Amygdala (tissue), 56 donors: ENCODE results near the gene CAMSAP2.

ENCODE experiments used
- DNase-seq, 56 donors: peaks; one replicate each; lab custom pipeline; 2025; lab: John Stamatoyannopoulos, UW

The CAMSAP2 gene

DNA sequence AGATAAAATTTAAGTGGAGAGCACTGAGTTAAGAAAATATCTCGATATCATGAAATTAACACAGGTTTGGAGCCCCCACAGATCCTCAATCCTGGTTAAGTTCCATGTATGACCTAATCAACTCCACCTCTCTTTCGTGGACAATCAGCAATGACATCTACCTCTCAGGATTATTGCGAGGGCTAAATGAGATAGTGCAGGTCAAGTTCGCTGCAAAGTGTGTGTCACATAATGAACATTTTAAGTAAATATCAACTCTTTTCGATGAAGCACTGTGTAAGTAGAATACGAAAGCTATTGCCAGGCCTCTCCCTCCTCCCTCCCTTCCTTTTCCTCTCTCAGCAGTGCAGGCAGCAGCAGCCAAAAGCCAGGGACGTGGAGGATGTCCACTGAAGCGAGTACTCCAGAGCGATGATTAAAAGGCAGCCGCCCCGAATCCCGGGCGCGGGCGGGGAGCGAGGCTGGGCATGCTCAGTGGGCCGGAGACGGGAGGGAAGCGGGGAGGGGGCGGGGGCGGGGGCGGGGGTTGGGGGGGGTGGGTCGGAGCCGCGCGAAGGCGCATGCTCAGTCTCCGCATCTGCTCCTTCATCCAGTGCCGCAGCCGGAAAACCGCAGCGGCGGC lies at the start of gene CAMSAP2:
TSS of gene CAMSAP2 (plus strand) at position 567 of the 622 bp plus-strand sequence. CDS start 935 bp downstream, outside the sequence.
- peak in 55 of 56 donors; percentile 53 to 98 (median 84) for DNase-seq

DNA sequence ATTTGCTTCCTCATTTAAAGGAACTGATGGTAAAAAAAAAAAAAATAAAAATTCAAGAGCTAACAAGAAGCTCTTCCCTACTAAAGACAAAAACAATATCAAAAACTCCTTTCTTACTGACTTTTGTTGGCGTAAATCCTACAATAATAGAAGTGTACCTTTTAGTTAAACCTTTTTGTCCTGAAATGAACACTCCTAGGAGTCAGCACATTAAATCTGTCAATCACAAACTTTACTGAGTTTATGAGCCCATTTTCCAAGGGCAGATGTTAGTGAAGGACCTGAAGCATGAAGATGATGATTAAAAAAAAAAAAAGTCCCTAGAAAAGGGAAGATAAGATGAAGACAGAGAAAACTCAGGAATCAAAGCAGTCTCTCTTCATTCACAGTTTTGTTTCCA lies 46.4 kb upstream of the CAMSAP2 start:
- no peak for DNase-seq

GRCh38 chr1:200693327-200693726 lies 45.4 kb upstream of the CAMSAP2 start:
- no peak for DNase-seq

DNA sequence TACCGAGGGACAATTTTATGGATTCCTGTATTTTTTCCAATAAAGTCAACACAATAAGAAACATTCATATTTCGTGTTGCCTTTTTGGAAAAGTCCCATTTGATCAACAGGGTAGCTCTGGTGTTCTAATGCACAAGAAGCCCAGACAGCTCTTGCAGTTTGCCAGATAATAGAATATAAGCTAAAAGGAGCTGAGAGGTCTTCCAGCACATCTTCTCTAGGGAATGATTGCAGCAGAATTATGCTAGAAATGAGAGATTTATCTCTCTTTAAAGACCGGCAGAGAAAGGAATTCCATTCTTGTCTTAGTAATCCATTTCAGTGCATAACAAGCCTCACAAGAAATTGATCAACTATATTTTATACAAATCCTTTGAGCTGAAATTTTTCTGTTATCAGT lies 44.0 kb upstream of the CAMSAP2 start:
- DNase-seq, result no peak

GRCh38 chr1:200699871-200700270 lies 38.8 kb upstream of the CAMSAP2 start:
- DNase-seq, result no peak

- no peak for DNase-seq
Observed at GRCh38 chr1:200704986-200705500, 33.6 kb upstream of the CAMSAP2 start.

DNA sequence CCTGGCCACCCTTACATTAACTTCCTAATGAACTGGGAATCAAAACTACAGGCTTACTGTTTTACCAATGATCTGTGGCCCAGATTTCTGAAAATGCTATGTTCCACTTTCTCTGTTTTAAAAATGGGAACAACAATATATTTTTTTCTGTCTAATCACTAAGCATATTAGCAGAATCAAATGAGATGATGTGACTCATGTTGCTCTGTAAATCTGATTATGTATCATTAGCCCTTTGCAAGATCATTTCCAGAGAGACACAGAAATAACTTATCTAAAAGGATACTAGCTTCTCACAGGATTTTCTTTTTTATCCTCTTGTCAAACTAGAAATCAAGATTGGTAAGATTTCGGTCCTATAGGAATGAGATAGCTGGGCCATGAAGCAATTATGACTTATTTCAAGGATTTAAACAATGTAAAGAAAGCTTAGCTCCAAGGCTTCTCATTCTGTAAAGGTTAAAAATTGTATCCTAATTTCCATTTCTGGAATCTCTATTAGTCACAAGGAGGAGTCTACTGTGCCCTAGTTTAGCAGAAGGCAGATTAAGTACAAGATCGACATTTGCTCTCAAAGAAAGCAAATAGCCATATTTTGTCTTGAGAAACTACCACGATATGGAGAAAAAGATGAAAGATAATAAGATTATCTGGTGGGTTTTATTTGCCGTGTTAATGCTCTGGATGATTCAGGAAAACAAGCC lies 32.4 kb upstream of the CAMSAP2 start:
- no peak for DNase-seq

DNA sequence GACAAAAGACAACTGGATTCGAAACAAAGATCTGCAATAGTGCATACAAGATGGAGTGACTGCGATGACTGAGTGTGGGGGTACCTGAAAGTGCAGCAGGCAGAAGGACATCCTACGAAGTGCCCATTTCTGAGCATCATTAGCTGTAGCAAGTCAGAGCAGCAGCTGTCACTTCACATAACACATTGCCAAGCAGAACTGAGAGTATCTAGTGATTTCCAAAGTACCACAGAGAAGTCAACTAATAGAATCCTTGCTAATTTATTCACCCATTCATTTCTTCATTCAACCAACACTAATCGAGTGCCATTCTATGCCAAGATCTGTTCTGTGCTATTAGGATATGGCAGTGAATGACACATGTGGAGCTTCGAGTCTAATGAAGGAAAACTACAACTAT lies 31.6 kb upstream of the CAMSAP2 start:
- DNase-seq, result no peak

GRCh38 chr1:200708161-200708560 lies 30.5 kb upstream of the CAMSAP2 start:
- no peak for DNase-seq

DNA sequence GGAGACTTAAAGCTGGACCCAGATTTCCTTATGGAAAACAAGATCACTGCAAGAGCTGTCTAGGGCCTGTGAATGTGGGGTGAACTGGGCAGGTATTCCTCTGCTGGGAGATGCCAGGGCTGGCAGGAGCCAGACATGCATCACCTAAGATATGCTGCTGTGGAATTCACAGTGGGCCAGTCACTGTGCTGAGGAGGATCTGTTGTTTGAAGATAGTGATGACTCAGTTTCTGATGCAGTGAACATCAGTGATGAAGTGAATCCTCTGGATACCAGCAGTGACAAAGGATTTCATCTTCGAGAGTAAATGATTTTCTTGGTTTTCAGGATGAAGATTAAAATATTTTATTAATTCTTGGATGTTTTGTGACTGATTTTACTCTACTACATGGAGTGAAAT lies 29.9 kb upstream of the CAMSAP2 start:
- DNase-seq, result no peak

GRCh38 chr1:200710166-200710565 lies 28.5 kb upstream of the CAMSAP2 start:
- DNase-seq, result no peak

GRCh38 chr1:200714504-200715187 lies 24.0 kb upstream of the CAMSAP2 start:
- DNase-seq, result no peak

DNA sequence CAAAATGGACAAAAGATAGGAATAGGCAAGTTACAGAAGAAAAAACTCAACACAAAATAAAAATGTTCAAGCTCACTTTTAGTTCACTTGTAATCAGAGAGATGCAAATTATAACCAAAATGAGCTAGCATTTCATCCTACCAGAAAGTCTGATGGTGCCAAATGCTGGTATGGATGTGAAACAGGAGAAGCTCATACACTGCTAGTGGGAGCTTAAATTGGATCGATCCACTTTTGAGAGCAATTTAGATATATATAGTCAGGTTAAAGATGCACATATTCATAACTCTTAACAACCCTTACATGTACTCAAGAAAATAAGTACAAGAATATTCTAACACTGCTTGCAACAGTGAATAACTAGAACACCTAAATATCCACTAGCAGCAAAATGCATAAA lies 18.5 kb upstream of the CAMSAP2 start:
- DNase-seq, result no peak

DNA sequence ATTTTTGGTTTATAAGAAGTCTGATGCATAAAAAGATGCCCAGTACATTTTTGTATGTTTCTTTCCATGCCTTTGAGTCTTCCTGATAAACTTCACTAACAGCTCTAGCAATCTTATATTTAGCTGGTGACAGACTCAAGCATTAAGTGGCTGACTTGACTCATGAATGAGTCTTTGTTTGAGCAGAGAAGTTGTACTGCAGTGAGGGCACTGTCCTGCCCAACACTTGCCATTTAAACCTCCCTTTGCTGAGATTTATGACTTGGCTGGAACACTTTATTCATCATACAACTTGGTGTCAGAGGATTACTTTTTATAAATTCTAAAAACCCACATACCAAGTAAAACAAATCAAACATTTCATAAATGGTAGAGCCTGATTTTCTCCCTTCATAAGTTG lies 14.6 kb upstream of the CAMSAP2 start:
- no peak for DNase-seq

GRCh38 chr1:200727257-200727656 lies 11.4 kb upstream of the CAMSAP2 start:
- DNase-seq, result no peak

DNA sequence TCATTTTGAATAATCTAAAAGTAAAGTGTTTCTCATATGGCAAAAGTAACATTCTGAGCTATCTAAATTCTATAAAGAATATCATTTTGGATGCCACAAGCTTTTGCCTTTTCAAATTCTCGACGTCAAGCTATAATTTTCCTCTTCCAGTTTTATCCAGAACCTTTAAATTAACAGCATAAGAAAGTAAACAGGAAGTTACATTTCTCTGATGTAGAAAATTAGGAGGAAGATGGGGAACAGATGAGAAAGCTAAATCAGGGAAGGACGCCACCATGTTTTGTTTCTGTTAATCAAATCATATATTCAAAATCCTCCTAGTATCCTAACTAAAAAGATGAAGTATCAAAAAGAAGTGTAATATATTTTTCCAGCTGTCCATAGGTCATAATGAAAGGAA lies 8.8 kb upstream of the CAMSAP2 start:
- no peak for DNase-seq

DNA sequence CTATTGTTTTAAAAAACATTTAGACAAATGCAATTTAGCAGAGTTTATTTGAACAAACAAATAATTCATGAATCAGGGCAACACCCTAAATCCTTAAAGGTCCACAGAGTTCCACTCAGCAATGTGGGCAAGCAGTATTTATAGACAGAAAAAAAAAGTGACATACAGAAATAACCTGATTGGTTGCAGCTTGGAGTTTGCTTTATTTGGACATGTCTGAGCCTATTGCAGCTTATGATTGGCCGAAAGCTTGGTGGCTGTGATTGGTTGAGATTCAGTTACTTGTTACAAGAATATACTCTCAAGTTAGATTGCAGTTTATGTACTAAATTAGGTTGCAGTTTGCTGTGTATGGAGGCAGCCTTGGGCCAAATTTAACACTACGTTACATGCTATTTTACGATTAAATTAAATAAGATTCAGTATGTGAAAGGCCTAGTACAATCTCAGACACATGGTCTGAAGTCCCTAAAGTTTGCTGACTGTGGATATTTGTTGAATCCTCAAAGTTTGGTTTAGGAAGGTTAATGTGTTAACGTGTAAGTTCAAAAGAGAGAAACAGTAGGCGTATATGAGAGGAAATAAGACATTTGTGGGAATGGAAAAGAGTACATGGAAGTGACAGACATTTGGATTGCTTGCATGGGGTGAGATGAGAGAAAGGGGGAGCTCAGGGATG lies 6.9 kb upstream of the CAMSAP2 start:
- DNase-seq, result no peak

- no peak for DNase-seq
Observed at GRCh38 chr1:200732438-200732837, 6.3 kb upstream of the CAMSAP2 start.

GRCh38 chr1:200733907-200734306 lies 4.8 kb upstream of the CAMSAP2 start:
- DNase-seq, result no peak

DNA sequence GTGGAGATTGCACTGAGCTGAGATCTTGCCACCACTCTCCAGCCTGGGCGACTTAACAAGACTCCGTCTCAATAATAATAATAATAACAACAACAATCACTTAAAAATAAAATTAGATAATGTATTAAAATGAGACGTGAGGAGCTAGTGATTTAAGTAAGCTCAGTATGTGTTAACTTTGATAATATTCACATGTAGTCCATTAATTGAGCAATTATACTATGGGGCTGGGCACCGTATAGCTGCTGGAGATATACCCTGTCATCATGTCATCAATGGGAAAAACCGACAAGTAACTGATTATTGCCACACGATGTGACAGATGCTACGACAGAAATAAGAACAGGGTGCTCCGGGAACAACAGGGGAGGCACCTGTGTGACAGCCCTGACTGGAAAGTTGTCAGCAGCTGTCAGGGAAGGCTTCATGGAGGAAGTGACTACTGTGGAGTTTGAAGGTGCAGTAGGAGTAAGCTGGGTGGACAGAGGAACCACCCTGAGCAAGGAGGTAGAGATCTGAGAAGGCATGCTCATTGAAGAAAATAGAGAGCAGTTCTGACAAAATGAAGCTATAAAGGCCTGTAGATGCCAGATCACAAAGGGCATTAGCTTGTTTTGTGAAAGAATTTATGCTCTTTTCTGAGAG lies 924 bp upstream of the CAMSAP2 start:
- DNase-seq, result no peak
